ENCODE data around the gene GPR4.

- TF ChIP-seq, protein P1, sequence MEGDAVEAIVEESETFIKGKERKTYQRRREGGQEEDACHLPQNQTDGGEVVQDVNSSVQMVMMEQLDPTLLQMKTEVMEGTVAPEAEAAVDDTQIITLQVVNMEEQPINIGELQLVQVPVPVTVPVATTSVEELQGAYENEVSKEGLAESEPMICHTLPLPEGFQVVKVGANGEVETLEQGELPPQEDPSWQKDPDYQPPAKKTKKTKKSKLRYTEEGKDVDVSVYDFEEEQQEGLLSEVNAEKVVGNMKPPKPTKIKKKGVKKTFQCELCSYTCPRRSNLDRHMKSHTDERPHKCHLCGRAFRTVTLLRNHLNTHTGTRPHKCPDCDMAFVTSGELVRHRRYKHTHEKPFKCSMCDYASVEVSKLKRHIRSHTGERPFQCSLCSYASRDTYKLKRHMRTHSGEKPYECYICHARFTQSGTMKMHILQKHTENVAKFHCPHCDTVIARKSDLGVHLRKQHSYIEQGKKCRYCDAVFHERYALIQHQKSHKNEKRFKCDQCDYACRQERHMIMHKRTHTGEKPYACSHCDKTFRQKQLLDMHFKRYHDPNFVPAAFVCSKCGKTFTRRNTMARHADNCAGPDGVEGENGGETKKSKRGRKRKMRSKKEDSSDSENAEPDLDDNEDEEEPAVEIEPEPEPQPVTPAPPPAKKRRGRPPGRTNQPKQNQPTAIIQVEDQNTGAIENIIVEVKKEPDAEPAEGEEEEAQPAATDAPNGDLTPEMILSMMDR (IDR thresholded peaks at IDR 0.05; ENCODE audit: insufficient read depth, low read depth, low read length): no peak
- no peak for TF ChIP-seq EZH2 (IDR thresholded peaks at IDR 0.05; ENCODE audit: insufficient read depth, low read length)
Observed at GRCh38 chr19:45595814-45596213, 6.2 kb downstream of the GPR4 start.

Data from astrocyte (in vitro differentiated cells and primary cell).